Neuron (in vitro differentiated cells): ENCODE data around the gene MAPK4.

Experiments used
- H2AFZ ChIP-seq: one replicate; pipeline ENCODE4 v1.6.1; 2013; ENCODE audit warnings: low read depth, mild to moderate bottlenecking, inconsistent platforms, low read length, moderate library complexity
- H3K27me3 ChIP-seq: one replicate; pipeline ENCODE4 v1.6.1; 2013; ENCODE audit warnings: low read length; ENCODE audit not compliant: insufficient read depth
- H3K36me3 ChIP-seq: one replicate; pipeline ENCODE4 v1.6.1; 2013; ENCODE audit warnings: low read length; ENCODE audit not compliant: insufficient read depth
- H3K4me1 ChIP-seq: one replicate; pipeline ENCODE4 v1.6.1; 2013; ENCODE audit warnings: low read length; ENCODE audit not compliant: insufficient read depth
- H3K4me3 ChIP-seq: 2 replicates; pipeline ENCODE4 v1.5.1; 2013; ENCODE audit warnings: mild to moderate bottlenecking, low read length, moderate library complexity
- H3K9me3 ChIP-seq: one replicate; pipeline ENCODE4 v1.6.1; 2013; ENCODE audit warnings: low read length

The MAPK4 gene

DNA sequence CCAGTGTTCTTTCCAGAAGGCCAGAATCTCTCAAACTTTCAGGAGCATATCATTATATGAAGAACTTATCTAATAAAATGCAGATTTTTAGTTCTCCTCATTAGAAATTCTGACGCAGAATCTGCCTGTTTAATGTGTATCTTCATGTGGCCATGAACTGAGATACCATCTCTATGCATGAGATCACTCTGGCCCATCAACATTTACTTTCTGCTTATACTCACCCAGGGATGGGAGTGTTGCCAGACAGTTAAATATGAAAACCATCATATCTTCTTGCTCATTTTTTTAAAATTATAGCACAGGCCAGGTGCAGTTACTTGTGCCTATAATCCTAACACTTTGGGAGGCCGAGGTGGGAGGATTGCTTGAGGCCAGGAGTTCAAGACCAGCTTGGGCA is 60.4 kb downstream of the MAPK4 start:
- Histone ChIP-seq H3K36me3 (no peaks in the 10 kb centered on the region), H3K4me1 (no peaks in the 10 kb centered on the region), H2AFZ (no peak overlapping the region), H3K9me3 (no peaks in the 10 kb centered on the region), H3K4me3 (no peak overlapping the region), H3K27me3 (no peaks in the 10 kb centered on the region)

DNA sequence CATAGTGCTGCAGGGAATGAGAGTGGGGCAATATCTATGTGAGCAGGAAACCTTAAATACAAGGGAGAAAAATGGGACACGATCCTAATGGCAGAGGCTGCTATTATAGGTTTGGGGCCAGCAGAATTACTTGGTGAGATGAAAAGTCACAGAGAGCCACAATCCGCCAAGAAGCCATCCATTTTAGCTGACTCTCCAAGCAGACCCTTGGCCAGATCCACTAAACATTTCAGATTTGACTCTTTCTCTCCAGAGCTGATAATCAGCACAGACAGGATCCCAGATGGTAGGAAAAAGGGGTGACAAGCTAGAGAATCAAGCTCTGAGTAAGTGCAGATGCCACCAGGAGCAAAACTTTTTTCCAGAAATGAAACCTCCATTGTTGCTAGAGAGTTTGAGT is 61.5 kb downstream of the MAPK4 start:
- Histone ChIP-seq H3K36me3 (no peaks in the 10 kb centered on the region), H3K4me1 (no peaks in the 10 kb centered on the region), H2AFZ (no peak overlapping the region), H3K9me3 (no peaks in the 10 kb centered on the region), H3K27me3 (no peaks in the 10 kb centered on the region), H3K4me3 (no peak overlapping the region)

GRCh38 chr18:50622320-50622719 is 62.4 kb downstream of the MAPK4 start:
- no peak overlapping the region for H2AFZ ChIP-seq
- H3K4me3 ChIP-seq: no peak overlapping the region
- H3K36me3 ChIP-seq: no peaks in the 10 kb centered on the region
- no peaks in the 10 kb centered on the region for H3K27me3 ChIP-seq
- H3K4me1 ChIP-seq: no peaks in the 10 kb centered on the region
- no peaks in the 10 kb centered on the region for H3K9me3 ChIP-seq

- Histone ChIP-seq H3K9me3 (no peaks in the 10 kb centered on the region), H3K4me1 (no peaks in the 10 kb centered on the region), H3K4me3 (no peak overlapping the region), H3K27me3 (no peaks in the 10 kb centered on the region), H3K36me3 (no peaks in the 10 kb centered on the region), H2AFZ (no peak overlapping the region)
Measured at GRCh38 chr18:50622865-50623393, 63.0 kb downstream of the MAPK4 start.

GRCh38 chr18:50623694-50624352 is 63.9 kb downstream of the MAPK4 start:
- Histone ChIP-seq H3K9me3 (no peaks in the 10 kb centered on the region), H3K4me3 (no peak overlapping the region), H3K36me3 (no peaks in the 10 kb centered on the region), H3K27me3 (no peaks in the 10 kb centered on the region), H2AFZ (no peak overlapping the region), H3K4me1 (no peaks in the 10 kb centered on the region)

DNA sequence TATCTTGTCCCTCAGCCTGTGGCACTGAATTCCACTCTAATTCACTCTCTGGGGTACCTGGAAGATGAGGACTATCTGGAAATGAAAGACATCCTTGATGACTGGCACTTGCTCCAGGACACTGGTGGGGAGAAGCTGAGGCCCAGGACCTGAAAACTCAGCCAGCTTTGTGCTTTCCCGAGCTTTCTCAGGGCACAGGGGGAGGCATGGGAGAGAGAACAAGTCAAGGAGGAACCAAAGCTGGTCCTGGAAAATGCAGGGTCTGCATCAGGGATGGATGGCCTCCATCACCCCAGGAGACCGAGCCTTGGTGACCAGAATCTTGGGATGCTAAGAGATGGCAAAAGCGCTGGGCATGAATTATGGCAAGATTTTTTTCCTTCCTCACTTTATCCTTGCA is 65.1 kb downstream of the MAPK4 start:
- H3K4me3 ChIP-seq: no peak overlapping the region
- no peaks in the 10 kb centered on the region for H3K27me3 ChIP-seq
- no peak overlapping the region for H2AFZ ChIP-seq
- no peaks in the 10 kb centered on the region for H3K9me3 ChIP-seq
- no peaks in the 10 kb centered on the region for H3K4me1 ChIP-seq
- H3K36me3 ChIP-seq: no peaks in the 10 kb centered on the region

- H3K36me3 ChIP-seq: no peaks in the 10 kb centered on the region
- H3K4me3 ChIP-seq: no peak overlapping the region
- H3K27me3 ChIP-seq: no peaks in the 10 kb centered on the region
Measured at GRCh38 chr18:50626317-50626716, 66.4 kb downstream of the MAPK4 start.

DNA sequence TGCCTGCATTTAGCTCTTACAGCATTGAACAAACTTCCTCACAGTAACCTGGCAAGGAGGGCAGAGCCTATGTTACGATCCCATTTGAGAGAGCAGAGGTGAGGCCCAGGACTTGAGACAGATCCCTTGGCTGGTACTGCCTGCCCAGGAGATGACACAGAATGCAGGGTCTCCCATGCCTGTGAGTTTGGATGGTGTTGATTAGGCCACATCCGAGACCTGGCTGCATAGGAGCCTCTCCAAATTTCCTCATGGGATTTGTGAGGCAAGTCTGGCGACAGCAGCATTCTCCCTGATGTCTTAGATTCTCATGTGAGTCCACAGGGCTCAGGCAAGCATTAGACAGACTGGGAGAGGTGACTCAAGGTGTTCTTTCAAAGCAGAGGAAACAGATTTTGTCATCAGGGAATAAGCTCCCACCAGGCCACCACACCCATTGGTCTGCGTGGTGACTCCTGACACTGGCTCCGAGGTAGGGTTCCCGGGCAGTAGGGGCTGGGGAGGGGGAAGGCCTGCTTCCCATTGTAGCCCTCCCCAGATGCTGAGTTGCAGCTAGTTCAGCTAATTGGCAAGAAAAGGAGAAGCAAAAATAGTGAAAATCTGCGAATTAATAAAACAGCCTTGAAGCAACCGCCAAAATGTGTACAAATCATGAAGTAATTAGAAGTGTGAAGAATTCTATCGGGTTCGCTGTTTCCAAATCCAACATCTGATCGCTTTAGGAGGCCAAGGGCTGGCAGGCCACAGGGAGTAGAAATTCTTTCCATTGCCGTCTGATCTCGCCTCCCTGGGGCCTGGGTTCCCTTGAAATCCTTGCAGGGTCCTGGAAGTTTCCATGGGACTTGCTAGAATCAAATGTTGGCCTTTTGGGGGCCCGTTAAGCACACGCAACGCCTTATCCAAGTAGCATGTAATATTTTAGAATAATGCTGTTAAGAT is 68.0 kb downstream of the MAPK4 start:
- Histone ChIP-seq H3K4me1 (peaks cover 16% of the 10 kb centered on the region), H3K36me3 (no peaks in the 10 kb centered on the region), H3K9me3 (no peaks in the 10 kb centered on the region), H2AFZ (no peak overlapping the region), H3K27me3 (no peaks in the 10 kb centered on the region), H3K4me3 (no peak overlapping the region)

More at GRCh38 chr18:50626317-50626716, 66.4 kb downstream of the MAPK4 start:
- Histone ChIP-seq H3K4me1 (peaks cover 5% of the 10 kb centered on the region), H2AFZ (no peak overlapping the region), H3K9me3 (no peaks in the 10 kb centered on the region)

GRCh38 chr18:50628533-50628905 is 68.6 kb downstream of the MAPK4 start:
- Histone ChIP-seq H3K36me3 (no peaks in the 10 kb centered on the region), H3K27me3 (no peaks in the 10 kb centered on the region), H3K4me3 (no peak overlapping the region), H2AFZ (no peak overlapping the region), H3K9me3 (no peaks in the 10 kb centered on the region), H3K4me1 (peaks cover 19% of the 10 kb centered on the region)

- H3K36me3 ChIP-seq: no peaks in the 10 kb centered on the region
- no peak overlapping the region for H3K4me3 ChIP-seq
- no peaks in the 10 kb centered on the region for H3K9me3 ChIP-seq
- peaks cover 19% of the 10 kb centered on the region for H3K4me1 ChIP-seq
- no peaks in the 10 kb centered on the region for H3K27me3 ChIP-seq
- no peak overlapping the region for H2AFZ ChIP-seq
Measured at GRCh38 chr18:50629148-50629631, 69.3 kb downstream of the MAPK4 start.

GRCh38 chr18:50630895-50631294 is 71.0 kb downstream of the MAPK4 start:
- Histone ChIP-seq H2AFZ (no peak overlapping the region), H3K9me3 (no peaks in the 10 kb centered on the region), H3K4me1 (peaks cover 19% of the 10 kb centered on the region), H3K4me3 (no peak overlapping the region), H3K27me3 (no peaks in the 10 kb centered on the region), H3K36me3 (no peaks in the 10 kb centered on the region)

GRCh38 chr18:50632895-50633515 is 73.1 kb downstream of the MAPK4 start:
- Histone ChIP-seq H3K27me3 (no peaks in the 10 kb centered on the region), H3K4me3 (no peak overlapping the region), H3K4me1 (peaks cover 19% of the 10 kb centered on the region), H3K36me3 (no peaks in the 10 kb centered on the region), H2AFZ (no peak overlapping the region), H3K9me3 (no peaks in the 10 kb centered on the region)

DNA sequence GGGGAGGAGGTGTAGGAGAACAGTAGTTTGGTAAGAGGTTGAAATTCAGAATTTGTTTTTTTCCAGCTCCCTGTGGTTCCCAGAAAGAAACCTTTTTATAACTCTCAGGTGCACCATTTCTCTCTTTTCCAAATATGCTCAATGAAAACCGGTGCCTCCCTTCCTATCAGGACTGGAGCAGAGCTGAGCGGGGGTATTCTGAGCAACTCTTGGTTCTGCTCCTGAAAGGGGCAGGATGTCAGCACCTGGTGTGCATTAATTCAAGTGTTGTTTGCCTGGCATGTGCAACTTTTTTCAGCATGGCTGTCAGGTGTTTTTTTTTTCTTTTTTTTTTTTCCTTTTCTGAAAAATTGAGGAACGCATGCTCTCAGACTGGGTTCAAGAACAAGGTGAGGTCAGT is 74.1 kb downstream of the MAPK4 start:
- no peaks in the 10 kb centered on the region for H3K36me3 ChIP-seq
- no peak overlapping the region for H3K4me3 ChIP-seq
- no peak overlapping the region for H2AFZ ChIP-seq
- no peaks in the 10 kb centered on the region for H3K9me3 ChIP-seq
- peaks cover 19% of the 10 kb centered on the region for H3K4me1 ChIP-seq
- H3K27me3 ChIP-seq: no peaks in the 10 kb centered on the region
